ENCODE data around the gene BRMS1.
A peak's percentile ranks its signal among the peaks of the same experiment; 100 is the strongest.
"Not testable (repeated sequence)": the region's sequence is repeated elsewhere in the genome, so short reads cannot be mapped to it uniquely, and the experiment has no call there.

BRMS1 gene

DNA sequence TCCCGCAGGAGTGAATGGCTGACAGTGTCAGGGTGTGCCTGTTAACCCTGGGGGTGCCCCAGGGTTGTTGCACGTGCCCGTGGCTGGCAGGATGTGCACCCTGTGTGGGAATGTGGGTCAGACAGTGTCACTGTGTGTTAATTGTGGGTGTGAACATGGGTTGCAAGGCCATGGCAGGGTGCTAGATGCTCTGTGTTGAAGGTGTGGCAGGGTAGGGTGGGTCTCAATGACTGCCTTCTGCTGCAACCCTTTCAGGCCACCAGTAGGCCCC lies 16.9 kb downstream of the BRMS1 start:
- no peak for FAIRE-seq

DNA sequence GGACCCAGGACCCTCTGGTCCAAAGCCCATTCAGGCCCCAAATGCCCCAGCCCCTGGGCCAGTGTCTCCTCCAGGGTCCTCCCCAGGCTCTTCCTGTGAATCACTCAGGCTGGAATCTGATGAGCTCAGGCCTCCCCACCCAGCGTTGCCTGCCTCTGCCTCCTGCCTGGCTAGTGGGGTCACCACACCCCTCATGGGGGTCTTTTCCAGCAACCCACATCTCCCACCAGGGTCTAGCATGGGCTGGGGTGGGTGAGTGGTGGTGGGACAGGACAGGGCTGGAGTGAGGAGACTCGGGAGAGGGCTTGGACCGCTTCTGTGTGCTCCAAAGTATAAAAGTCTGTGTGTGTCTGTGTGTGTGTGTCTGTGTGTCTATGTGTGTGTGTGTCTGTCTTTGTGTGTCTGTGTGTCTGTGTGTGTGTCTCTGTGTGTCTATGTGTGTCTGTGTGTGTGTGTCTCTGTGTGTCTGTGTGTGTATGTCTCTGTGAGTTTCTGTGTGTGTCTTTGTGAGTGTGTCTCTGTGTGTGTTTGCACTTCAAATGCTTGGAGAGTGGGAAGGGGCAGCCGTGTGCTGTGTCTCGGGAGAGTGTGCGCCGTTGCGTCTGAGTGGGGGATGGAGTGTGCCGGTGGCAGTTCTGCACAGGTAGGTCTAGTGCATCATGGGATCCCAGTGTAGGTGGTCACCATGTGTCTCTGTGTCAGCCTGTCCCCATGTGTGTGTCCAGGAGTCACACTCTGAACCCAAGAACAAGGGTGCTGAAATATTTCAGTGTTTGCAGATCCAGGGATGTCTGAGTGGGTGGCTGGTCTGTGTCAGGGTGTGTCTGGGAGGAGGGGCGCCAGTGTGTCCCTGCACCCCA lies 17.5 kb downstream of the BRMS1 start:
- FAIRE-seq: no peak
- peak; percentile 30; the same call in 1 of the 2 replicates for TF ChIP-seq POLR2A (IDR thresholded peaks at IDR 0.05; ENCODE audit: low read depth, low read length)

More for the DNA sequence above, 16.9 kb downstream of the BRMS1 start:
- TF ChIP-seq POLR2A (IDR thresholded peaks at IDR 0.05; ENCODE audit: low read depth, low read length): no peak; the same call in 1 of the 2 replicates
- no peak for DNase-seq (ENCODE audit: insufficient read length, low spot score)

DNA sequence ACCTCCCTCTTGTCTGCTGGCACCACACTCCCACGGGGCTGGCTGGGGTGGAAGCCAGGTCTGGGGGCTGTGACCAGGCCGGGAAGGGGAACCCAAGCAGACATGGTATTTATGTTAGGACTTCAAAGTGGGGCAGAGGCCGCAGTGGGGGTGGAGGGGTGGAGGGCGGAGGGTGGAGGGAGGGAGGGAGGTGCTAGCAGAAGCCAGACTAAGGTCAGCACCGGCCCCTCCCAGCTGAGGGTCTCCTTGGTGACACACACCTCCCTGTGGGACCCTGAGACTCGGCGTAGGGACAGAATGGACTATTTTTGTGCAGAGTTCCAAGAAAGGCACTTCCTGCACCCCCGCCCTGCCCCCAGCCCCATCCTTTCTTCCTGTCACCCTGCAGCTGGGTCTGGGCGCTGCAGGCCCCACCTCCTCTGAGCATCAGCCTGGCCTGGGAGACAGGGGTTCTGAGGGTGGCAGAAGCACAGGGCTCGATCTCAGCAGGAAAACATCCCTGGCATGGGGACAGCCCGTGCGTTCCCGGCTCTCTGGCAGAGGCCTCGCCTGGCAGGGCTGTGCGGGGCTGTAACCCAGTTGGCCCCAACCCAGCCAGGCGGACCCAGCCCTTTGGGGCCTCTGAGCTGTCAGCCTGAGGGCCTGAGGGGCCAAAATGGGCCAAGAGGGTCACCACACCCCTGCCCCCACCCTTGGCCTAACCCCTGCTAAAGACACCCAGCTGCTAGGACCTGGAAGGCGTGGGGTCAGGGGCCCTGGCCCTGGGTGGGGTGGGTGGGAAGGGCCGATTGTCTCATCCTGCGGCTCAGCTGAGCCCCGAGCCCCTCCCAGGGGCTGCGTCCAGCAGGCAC lies 18.4 kb downstream of the BRMS1 start:
- TF ChIP-seq POLR2A (IDR thresholded peaks at IDR 0.05; ENCODE audit: low read depth, low read length): 0 out of 2 replicates have a peak, but pooled peaks have one; percentile 18
- peak; percentile 76 for DNase-seq (ENCODE audit: insufficient read length, low spot score)
- no peak for FAIRE-seq

More for the DNA sequence above, 17.5 kb downstream of the BRMS1 start:
- DNase-seq (ENCODE audit: insufficient read length, low spot score): peak; percentile 82

DNA sequence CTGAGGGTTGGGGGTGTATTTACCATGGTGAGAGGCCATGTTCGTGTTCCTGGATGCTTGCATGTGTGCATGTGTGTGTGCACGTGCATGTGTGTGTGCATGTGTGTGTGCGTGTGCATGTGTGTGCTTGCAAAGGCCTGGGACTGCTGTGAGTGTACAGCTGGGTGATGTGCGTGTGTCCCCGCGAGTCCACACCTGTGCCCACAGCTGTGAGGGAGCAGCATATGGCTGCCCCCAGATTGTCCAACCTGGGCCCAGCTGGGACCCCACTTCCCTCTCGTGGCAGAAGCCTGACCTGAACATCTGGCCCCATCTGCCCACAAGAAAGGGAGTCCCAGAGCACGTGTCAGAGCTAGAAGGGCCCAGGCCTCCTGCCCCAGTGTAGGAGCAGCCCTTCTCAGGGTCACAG lies 19.6 kb downstream of the BRMS1 start:
- no peak for FAIRE-seq
- no peak for DNase-seq (ENCODE audit: insufficient read length, low spot score)

DNA sequence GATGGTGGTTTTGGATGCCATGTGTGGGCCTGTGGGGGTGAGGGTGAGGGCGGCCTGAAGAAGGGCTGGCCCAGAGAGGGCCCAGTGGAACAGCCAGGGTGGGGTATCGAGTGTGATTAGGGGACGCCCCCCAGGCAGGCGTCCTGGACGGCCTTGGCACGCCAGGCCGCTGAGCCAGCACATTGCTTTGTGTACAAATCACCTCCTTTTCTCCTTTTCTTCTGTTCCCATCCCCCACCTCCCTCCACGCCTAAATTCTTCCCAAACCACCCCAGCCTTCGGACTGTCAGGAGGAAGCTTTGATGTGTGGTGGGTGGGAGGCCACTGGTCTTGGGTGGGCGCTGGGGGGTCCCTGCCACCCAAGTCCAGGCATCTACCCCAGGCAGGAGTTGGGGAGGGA lies 20.2 kb downstream of the BRMS1 start:
- DNase-seq (ENCODE audit: insufficient read length, low spot score) (no peak), FAIRE-seq (no peak)
- no peak for TF ChIP-seq POLR2A (IDR thresholded peaks at IDR 0.05; ENCODE audit: low read depth, low read length)

More for the DNA sequence above, 19.6 kb downstream of the BRMS1 start:
- TF ChIP-seq POLR2A (IDR thresholded peaks at IDR 0.05; ENCODE audit: low read depth, low read length): no peak

DNA sequence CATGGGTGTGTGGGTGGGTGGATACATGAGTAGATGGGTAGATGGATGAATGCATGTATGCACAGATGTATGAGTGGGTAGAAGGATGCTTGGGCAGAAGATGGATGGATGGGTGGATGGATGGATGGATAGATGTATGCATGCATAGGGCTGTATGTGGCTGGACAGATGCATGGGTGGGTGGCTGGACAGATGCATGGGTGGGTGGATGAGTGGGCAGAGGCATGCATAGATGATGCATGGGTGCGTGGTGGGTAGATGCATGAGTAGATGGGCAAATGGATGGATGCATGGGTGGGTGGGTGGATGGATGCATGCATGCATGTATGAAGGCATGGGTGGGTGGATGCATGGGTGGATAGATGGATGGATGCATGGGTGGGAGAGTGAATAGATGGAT lies 21.2 kb downstream of the BRMS1 start:
- FAIRE-seq: no peak

DNA sequence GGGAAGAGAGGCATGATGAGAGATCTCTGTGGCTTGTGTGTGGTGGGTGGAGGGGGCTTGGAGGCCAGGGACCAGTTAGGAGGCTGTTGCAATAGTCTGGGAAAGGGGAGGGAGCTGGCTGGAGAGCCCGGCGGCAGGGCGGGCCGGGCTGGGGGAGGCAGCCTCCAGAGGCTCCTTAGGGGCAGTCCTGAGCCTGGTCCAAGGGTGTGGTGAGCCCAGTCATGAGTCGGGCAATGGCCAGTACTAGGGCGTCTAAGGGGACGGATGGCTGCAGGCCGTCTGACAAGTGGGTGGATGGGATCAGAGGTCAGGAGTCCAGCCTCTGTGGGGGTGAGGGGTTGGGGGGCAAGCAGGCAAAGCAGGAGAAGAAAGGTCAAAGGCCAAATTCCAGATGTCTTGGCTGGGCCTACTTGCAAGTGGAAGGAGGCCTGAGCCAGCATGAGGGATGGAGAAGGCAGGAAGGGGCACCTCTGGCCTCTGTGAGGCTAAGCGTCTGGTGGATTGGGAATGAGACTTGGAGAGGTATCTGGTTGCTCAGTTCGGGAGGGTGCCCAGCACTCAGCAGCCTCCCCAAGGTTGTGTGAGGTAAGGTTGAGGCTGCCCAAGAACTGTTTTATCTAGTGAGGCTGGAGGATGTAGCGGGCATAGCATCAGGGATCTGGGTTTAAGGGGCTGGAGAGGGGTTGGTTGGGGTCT lies 22.0 kb downstream of the BRMS1 start:
- DNase-seq (ENCODE audit: insufficient read length, low spot score): no peak
- FAIRE-seq: no peak
- no peak for TF ChIP-seq POLR2A (IDR thresholded peaks at IDR 0.05; ENCODE audit: low read depth, low read length)

More for the DNA sequence above, 21.2 kb downstream of the BRMS1 start:
- no peak for TF ChIP-seq POLR2A (IDR thresholded peaks at IDR 0.05; ENCODE audit: low read depth, low read length)
- no peak for DNase-seq (ENCODE audit: insufficient read length, low spot score)

DNA sequence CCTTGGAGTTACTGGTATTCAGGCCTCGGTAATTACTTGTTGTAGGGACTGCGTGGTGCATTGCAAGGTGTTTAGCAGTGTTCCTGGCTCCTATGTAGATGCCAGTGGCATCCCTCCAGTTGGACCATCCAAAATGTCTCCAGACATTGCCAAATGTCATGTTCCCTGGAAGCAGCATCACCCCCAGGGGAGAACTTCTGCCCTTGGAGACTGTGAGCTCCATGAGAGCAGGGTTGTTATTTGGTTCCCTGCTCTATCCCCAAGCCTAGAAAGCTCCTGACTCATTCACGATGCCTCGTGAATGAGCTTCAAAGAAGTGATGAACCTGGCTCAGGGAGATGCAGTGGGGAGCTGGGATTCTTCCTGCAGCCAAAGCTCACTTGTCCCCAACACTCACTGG lies 23.3 kb downstream of the BRMS1 start:
- FAIRE-seq (no peak), DNase-seq (ENCODE audit: insufficient read length, low spot score) (no peak)

DNA sequence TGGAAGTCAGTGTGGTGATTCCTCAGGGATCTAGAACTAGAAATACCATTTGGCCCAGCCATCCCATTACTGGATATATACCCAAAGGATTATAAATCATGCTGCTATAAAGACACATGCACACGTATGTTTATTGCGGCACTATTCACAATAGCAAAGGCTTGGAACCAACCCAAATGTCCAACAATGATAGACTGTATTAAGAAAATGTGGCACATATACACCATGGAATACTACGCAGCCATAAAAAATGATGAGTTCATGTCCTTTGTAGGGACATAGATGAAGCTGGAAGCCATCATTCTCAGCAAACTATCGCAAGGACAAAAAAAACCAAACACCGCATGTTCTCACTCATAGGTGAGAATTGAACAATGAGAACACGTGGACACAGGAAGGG lies 24.2 kb downstream of the BRMS1 start:
- FAIRE-seq; DNase-seq (ENCODE audit: insufficient read length, low spot score): not testable (repeated sequence)

More for the DNA sequence above, 23.3 kb downstream of the BRMS1 start:
- no peak for TF ChIP-seq POLR2A (IDR thresholded peaks at IDR 0.05; ENCODE audit: low read depth, low read length)

DNA sequence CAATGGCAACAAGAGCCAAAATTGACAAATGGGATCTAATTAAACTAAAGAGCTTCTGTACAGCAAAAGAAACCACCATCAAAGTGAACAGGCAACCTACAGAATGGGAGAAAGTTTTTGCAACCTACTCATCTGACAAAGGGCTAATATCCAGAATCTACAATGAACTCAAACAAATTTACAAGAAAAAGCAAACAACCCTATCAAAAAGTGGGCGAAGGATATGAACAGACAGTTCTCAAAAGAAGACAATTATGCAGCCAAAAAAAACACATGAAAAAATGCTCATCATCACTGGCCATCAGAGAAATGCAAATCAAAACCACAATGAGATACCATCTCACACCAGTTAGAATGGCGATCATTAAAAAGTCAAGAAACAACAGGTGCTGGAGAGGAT lies 24.6 kb downstream of the BRMS1 start:
- FAIRE-seq; DNase-seq (ENCODE audit: insufficient read length, low spot score): not testable (repeated sequence)

DNA sequence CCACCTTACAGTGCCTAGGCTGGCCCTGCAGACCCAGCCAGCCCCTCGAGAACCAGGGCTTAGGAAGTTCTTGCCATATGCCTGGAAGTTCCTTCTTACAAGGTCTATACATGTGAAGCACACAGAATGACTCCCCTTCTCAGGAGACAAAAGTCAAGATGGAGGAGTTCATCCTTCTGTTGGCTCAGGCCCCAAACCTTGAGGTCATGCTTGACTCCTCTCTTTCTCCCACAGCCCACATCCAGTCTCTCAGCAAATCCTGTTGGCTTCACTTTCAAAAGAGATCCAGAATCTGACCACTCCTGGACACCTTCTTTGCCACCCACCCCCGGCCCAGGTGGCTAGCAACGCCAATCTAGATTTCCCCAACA lies 26.3 kb downstream of the BRMS1 start:
- no peak for TF ChIP-seq POLR2A (IDR thresholded peaks at IDR 0.05; ENCODE audit: low read depth, low read length)
- no peak for DNase-seq (ENCODE audit: insufficient read length, low spot score)
- no peak for FAIRE-seq

DNA sequence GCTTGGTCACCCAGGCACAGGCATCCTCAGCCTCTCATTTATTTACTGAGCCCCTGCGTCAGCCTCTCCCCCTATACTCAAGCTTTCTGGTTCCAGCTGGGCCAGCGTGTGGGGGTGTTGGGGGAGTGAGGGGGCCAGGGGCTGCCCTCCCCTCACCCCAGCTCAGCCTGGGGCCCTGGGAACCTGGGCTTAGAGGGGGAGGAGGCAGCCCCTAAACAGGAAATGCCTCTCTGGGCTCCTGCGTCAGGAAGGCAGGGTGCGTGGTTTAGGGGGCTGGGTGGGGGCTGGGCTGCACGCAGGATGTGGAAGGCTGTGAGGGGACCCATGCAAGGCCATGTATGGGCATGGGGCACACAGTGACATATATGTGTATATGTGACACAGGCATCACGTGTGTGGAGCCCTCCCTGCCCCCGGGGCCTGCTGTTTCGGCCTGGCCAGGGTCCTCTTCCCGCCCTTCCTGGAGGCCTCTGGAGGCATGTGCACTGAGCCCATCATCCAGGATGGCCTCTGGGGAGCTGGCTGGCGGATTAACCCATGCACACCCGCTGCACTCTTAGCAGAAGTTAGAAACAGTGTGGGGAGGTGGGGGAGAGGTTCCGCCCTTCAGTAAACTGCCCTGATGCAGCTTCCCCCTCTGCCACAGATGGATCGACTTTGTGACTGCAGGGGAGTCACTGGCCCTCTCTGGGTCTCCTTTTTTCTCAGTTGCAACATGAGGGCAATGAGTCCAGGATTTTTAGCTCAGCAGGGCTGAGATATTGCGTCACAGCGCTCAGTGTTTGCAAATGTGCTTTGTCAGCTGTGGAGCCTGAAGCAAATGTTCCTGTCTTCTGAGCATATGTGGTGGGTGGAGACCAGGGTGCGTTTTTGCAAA lies 26.9 kb downstream of the BRMS1 start:
- DNase-seq (ENCODE audit: insufficient read length, low spot score): no peak
- FAIRE-seq: no peak

DNA sequence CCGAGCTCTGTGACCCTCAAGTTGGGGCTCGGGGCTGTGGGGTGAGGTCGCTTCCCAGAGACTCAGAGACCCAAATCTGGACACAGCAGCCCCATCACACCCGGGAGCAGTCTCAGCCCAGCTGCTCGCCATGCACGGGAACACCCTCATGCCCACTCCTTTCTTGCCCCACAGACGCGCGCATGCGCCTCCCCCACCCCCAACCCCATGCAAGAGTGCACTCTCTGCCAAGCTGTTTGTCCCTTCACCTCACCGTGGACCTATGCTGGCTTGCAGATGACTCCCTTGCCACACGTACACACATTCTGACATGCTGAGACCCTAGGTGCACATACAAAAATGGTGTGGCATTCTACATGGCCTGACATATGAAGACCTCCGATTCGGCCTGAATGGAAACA lies 27.6 kb downstream of the BRMS1 start:
- DNase-seq (ENCODE audit: insufficient read length, low spot score): no peak
- FAIRE-seq: no peak
- no peak for TF ChIP-seq POLR2A (IDR thresholded peaks at IDR 0.05; ENCODE audit: low read depth, low read length)

More for the DNA sequence above, 26.9 kb downstream of the BRMS1 start:
- TF ChIP-seq POLR2A (IDR thresholded peaks at IDR 0.05; ENCODE audit: low read depth, low read length): no peak
